GM18526 (cell line): Measurements from ENCODE around the gene RNF180.

Source experiments
- POLR2A ChIP-seq: IDR thresholded peaks from 3 replicates; pipeline ENCODE4 v1.6.1; 2011; ENCODE audit not compliant: insufficient read length; ENCODE audit errors: extremely low read depth

The RNF180 gene

DNA sequence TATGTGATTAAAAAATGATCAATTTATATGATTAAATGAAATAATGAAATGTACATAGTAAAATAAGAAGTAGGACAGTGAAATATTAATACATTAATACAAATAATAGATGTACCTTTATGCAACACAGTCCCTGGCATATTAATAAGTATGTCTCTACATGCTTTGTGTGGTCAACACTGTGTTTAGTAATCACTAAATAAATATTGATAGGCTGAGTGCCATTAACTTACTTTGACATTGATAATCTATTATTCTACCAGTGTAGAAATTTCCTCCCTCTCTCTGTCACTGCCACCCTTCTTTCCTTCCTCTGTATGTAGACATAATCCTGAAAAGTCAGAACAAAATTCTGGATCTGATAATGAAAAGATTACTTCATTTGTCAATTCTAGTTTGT, 43.7 kb downstream of the RNF180 start:
- TF ChIP-seq POLR2A = no peak

DNA sequence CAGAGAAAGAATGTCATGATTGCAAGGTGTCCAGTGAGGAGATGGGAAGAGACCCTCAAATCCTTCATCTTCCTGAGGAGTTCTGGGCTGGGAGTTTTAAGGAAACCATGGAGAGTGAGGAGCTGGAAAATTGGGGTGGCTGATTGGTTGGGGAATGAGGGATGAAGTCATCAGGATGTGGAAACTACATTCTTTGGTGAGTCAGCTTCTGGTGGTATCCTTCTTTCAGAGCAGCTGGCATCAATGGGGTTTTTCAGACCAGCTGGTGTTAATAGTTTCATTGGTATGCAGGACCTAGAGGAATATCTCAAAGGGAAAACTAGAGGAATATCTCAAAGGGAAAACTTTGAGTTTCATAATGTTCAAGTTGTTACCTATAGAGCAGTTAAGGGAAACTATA, 45.2 kb downstream of the RNF180 start:
- no peak for TF ChIP-seq POLR2A

DNA sequence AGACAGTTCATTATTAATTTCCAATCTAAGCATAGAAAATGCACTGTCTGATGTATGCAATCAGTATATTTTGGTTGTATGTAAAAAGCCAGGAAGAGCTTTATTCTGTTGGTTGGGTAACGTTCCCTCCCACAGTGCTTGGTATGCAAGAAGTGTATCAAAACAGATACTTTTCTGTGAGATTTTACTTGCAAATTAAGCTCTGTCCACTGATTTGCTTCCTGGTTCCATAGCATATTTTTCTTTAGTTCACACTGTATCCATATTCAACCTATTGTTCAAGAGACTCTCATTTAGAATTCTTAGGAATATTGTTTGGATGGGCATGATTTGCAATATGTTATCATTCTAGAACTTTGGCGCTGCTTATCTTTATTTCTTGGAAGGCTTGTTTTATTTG, 47.4 kb downstream of the RNF180 start:
- no peak for TF ChIP-seq POLR2A

DNA sequence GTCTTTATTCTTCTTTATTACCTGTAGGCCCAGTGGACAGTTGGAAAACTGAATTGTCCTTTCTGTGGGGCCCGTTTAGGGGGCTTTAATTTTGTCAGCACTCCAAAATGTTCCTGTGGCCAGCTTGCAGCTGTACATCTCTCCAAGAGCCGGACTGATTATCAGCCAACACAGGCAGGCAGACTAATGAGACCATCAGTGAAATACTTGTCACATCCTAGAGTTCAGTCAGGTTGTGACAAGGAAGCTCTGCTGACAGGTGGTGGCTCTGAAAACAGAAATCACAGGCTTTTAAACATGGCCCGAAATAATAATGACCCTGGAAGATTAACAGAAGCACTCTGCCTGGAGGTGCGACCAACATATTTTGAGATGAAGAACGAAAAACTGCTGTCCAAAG, 47.9 kb downstream of the RNF180 start:
- TF ChIP-seq POLR2A = no peak

DNA sequence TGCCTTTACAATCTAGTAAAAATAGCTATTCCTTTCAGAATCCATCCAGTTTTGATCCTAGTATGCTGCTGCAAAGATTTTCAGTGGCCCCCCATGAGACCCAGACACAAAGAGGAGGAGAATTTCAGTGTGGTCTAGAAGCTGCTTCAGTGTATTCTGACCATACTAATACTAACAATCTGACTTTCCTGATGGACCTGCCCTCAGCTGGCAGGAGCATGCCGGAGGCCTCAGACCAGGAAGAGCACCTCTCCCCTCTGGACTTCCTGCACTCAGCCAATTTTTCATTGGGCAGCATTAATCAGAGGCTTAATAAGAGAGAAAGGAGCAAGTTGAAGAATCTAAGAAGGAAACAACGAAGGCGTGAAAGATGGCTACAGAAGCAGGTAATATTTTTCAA, 48.5 kb downstream of the RNF180 start:
- TF ChIP-seq POLR2A = no peak

DNA sequence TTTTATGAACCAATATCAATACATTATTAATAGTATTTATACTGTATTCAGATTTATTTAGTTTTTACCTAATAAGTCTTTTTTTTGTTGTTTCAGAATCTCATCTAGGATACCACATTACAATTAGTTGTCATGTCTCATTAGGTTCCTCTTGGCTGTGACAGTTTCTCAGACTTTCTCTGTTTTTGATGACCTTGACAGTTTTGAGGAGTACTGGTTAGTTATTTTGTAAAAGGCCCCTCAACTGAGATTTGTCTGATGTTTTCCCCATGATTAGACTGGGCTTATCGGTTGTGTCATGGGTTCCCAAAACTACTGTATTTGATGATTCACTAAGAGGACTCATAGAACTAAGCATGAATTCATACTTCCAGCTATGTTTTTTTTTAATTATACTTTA, 56.3 kb downstream of the RNF180 start:
- TF ChIP-seq POLR2A = no peak

DNA sequence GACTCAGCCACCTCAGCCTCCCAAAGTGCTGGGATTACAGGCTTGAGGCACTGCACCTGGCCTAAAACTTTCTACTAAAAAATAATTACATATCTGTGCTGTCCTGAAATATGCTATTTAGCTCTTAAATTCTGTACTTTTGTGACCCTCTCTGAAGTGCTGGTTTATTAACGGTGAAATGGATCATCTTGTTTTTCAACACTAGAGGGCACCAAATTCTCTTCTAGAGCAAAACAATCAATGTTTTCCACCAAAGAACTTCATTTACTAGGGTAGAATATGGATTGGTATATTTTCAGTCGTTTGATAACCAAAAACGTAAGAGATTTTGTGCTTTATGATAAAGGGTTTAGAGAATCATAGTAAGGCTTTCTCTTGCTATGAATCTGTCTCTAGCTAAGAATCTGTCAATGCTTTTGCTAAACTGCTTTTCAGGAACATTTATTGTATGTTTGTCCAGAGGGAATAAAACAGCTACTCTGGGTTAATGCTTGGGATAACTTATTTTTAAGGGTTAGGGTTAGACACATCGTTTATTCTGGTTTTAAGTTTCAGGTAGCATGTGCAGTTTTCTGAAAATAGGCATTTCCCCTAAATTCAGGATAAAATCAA, 63.6 kb downstream of the RNF180 start:
- TF ChIP-seq POLR2A = no peak

DNA sequence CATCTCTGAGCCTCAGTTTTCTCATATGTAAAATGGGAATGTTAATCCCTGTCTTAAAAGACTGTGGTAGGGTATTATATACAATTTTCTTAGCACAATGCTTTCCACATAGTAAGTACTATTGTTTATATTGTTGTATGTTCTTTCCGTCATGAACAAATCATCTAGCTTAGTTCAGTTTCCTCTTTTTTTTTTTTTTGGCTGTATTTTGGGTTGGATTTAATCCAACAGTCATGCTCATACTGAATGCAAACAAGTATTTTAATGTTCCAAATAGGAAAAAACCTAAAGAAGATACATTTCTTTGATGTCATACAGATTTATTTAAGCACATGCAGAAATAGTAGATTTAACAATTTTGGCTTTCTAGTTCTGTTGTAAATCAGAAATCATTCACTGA, 95.1 kb downstream of the RNF180 start:
- no peak for TF ChIP-seq POLR2A

DNA sequence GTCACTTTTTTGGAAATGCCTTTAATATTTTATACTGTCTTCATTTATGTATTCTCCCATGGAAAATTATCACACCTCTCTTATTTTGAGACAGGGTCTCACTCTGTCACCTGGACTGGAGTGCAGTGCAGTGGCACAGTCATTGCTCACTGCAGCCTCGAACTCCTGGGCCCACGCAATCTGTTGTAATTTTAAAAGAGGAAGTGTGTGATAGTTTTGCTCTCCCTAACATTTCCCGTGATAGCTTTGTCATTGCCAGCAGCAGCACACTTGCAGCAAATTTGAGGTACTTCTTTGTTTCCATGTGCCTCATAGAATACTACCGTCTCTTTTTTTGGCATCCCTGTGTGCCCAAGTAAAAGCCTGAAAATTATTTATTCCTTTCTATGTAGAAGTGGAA, 103.5 kb downstream of the RNF180 start:
- TF ChIP-seq POLR2A = no peak

DNA sequence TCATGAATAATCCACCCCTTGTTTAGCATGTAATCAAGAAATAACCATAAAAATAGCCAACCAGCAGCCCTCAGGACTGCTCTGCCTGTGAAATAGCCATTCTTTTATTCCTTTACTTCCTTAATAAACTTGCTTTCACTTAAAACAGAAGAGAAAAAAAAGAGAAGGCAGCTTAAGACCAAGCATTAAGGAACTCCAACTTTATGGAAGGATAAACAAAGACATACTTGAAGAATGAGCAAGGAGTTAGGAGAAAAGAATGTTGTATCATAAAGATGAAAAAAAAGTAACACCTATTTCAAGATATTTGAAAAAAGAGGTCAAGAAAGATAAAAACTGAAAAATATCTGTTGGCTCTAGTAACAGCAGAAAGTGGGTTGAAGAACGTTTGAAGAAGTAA, 107.6 kb downstream of the RNF180 start:
- TF ChIP-seq POLR2A = no peak

DNA sequence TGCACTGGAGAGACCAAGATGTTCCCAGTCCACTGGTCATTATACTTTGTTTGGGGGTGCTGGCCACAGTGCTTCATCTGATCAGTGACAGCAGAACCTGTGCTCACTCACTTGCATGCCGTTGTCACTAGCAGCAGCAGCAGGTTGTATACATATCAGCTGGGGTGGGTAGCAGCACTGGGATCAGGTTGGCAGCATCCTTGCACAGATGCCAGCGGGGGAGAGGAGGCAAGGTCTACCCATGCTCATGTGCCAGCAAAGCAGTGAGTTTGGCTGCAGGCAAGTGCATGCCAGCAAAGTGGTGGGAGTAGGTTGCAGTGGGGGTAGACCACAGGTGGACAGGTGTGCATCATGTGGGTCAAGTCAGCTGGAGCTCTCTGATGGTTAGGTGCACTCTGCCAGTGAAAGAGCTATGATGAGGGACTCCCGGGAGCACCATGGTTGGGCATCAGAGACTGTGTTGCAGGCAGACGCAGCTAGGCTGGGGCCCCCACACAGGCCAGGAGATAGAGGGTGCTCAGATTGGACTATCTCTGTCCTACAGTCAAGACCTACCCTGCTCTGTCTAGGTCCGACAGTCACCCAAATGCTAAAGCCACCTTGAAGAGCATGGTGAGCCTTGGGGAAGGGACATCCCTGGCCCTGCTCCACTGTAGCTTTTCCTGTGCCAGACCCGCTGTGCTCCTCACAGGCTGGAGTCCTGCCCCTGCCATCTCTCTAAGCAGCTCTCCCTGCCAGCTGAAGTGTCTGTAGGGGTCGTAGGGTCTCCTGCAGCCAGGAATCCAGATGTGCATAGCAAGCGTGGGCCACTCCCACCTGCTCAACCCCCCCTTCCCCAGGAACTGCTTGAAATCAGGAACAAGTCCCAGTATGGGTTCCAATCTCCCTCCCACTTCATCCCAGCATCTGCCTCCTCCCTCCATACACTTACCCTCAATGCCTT, 119.8 kb downstream of the RNF180 start:
- no peak for TF ChIP-seq POLR2A

DNA sequence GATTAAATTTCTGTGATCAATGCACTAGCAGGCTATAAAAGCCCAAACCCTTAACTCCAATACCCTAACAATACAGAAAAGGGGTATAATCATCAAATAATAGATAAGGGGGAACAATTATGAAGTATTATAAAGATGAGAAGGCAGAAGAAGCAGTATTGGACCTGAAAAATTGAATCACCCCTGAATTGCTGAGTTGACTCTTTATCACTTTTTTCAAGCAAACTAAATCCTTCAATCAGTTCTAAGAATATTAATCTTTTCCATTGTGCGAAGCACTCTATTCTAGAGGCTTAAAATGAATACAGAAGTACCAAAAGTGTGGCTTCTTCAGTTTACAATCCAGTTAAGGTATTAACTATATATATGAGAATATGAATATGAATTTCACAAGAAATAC, 120.7 kb downstream of the RNF180 start:
- TF ChIP-seq POLR2A = no peak

DNA sequence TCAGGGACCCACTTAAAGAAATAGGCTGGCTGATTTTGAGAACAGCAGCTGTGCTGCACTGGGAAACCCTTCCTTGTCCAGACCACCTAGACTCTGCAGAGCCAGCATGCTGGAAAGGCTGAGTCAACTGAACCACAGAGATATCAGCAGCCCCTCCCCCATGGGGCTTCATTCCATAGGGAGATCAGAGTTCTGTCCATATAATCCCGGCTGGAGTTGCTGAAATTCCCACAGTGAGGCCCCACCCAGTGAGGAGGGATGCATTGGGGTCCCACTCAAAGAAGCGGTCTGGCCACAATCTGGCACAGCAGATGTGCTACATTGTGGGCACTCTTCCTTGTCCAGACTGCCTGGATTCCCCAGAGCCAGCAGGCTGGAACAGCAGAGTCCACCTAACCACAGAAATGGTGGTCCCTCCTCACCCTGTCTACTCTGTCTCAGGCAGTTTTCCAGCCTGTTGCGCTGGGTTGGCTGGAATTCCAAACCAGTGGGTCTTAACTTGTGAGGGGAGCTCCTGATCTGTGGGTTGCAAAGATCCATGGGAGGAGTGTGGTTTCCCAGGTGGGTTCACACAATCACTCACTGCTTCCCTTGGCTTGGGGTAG, 127.1 kb downstream of the RNF180 start:
- no peak for TF ChIP-seq POLR2A

DNA sequence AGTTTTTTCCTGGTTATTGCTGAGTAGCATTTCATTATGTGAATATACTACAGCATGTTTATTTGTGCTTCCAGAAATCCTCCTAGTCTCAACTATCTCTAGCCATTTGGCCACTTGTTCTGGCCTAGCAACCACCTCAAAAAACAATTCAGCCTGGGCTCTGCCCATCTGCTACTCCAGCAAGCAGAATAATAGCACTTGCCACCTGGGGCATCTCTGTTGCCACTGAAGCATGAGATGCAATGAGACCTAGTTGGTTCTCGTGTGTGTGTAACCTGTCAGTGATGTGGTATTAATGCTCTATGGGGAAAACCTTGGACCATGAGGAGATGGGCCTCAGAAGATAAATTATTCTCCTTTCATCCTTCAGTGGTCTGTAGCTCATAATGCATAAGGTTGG, 129.5 kb downstream of the RNF180 start:
- no peak for TF ChIP-seq POLR2A

DNA sequence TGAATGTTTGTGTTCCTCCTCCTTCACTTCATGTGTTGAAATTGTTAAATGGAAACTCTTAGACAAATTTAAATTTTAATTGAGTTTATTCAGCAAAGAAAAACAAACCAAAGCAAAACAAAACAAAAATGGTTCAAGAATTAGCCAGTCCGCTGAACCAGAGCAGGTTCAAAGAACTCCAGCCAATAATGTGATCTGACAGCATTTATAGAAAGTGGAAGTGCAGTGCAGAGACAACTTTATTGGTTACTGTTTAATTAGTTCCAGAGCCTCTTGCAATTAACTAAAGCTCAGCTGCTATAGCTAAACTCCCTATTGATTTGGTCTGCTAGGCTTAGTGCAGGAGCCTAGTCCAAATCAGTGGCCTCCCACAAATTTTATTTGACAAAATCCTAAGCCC, 132.9 kb downstream of the RNF180 start:
- no peak for TF ChIP-seq POLR2A

DNA sequence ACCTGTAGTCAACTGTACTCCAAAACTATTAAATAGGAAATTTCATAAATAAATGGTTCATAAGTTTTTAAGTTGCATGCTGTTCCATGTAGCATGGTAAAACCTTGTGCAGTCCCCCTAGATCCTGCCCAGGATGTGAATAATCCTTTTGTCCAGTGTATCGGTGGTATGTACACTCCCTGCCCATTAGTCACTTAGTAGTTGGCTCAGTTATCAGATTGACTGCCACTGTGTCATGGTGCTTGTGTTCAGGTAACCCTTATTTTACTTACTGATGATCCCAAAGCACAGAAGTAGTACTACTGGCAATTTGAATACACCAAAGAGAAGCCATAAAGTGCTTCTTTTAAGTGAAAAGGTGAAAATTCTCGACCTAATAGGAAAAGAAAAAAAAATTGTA, 134.2 kb downstream of the RNF180 start:
- no peak for TF ChIP-seq POLR2A

DNA sequence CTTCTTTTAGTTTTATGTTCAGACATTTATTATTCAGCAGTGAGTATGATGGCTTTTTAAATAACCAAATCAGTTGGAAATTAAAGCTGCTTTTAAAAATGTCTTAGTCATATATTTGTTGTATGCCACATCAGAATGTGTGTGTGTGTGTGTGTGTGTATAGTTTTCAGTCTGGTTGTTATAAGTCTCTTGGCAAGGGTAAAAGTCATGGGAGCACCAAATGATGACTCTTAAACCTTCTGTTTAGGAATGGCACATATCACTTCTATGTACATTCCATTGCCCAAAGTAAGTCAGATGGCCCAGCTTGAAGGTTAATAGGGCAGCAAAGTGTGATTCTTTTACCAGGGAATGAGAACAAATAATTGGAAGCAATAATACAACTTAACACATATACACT, 135.9 kb downstream of the RNF180 start:
- no peak for TF ChIP-seq POLR2A

DNA sequence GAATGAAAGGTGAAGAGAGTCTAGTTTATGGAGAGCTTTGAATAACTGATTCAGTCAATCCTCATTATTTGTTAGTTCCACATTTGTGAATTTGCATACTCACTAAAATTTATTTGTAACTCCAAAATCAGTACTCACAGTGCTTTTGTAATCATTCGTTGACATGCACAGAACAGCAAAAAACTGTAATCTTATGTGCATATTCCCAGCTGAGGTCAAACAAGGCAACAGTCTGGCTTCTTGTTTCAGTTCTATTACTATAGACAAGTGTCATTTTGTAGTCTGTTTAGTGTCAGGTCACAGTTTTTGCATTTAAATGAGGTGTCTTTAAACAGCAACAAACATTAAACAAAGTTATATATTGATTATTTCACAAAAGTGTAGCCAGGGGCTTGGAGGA, 142.5 kb downstream of the RNF180 start:
- no peak for TF ChIP-seq POLR2A
